Mucosa of rectum (tissue), 2 donors: ENCODE results near the gene SDF4.
A peak's percentile ranks its signal among the peaks of the same experiment; 100 is the strongest.

ENCODE experiments used
- H3K27ac ChIP-seq, 2 donors: one replicate each; pipeline ENCODE4 v1.7.0; 2013; ENCODE audit warnings: inconsistent platforms in 2 of 2, low read depth in 2 of 2, low read length in 2 of 2
- H3K27me3 ChIP-seq, 2 donors: one replicate each; pipeline ENCODE4 v1.7.0; 2013; ENCODE audit warnings: low read length in 2 of 2; ENCODE audit not compliant: control insufficient read depth in 2 of 2, insufficient read depth in 2 of 2
- H3K36me3 ChIP-seq, 2 donors: one replicate each; pipeline ENCODE4 v1.7.0; 2013; ENCODE audit warnings: low read length in 2 of 2; ENCODE audit not compliant: control insufficient read depth in 2 of 2, insufficient read depth in 2 of 2
- H3K4me1 ChIP-seq, 2 donors: one replicate each; pipeline ENCODE4 v1.7.0; 2013; ENCODE audit warnings: low read length in 2 of 2, mild to moderate bottlenecking in 1 of 2; ENCODE audit not compliant: control insufficient read depth in 2 of 2, insufficient read depth in 2 of 2
- H3K4me3 ChIP-seq, 2 donors: one replicate each; pipeline ENCODE4 v1.7.0; 2013; ENCODE audit warnings: low read length in 2 of 2
- H3K9ac ChIP-seq, 2 donors: one replicate each; pipeline ENCODE4 v1.7.0; 2013; ENCODE audit warnings: low read length in 2 of 2, low read depth in 1 of 2, mild to moderate bottlenecking in 1 of 2
- H3K9me3 ChIP-seq, 2 donors: one replicate each; pipeline ENCODE4 v1.7.0; 2013; ENCODE audit warnings: low read length in 2 of 2; ENCODE audit not compliant: control insufficient read depth in 2 of 2
- donor health status: healthy.
- donor health status: Normal muscosa, but diverticular disease.

SDF4 gene

GRCh38 chr1:1259951-1260600 is 28.3 kb upstream of the SDF4 start:
- Histone ChIP-seq H3K27me3 (no peaks in the 10 kb centered on the region), H3K4me3 (no peak overlapping the region), H3K36me3 (peaks cover 45 to 61% of the 10 kb centered on the region in 2 donors), H3K9ac (no peak overlapping the region), H3K27ac (no peak overlapping the region), H3K9me3 (no peaks in the 10 kb centered on the region), H3K4me1 (peaks cover 0 to 3% of the 10 kb centered on the region in 2 donors)

GRCh38 chr1:1259540-1259939 is 27.7 kb upstream of the SDF4 start:
- peaks cover 0 to 3% of the 10 kb centered on the region in 2 donors for H3K4me1 ChIP-seq
- H3K27ac ChIP-seq = no peak overlapping the region
- no peak overlapping the region for H3K9ac ChIP-seq
- H3K27me3 ChIP-seq = no peaks in the 10 kb centered on the region
- H3K36me3 ChIP-seq = peaks cover 46 to 62% of the 10 kb centered on the region in 2 donors
- H3K4me3 ChIP-seq = no peak overlapping the region
- no peaks in the 10 kb centered on the region for H3K9me3 ChIP-seq

GRCh38 chr1:1259119-1259488 is 27.3 kb upstream of the SDF4 start:
- no peaks in the 10 kb centered on the region for H3K9me3 ChIP-seq
- H3K27ac ChIP-seq = no peak overlapping the region
- H3K9ac ChIP-seq = no peak overlapping the region
- peaks cover 0 to 3% of the 10 kb centered on the region in 2 donors for H3K4me1 ChIP-seq
- H3K4me3 ChIP-seq = no peak overlapping the region
- H3K36me3 ChIP-seq = peaks cover 43 to 63% of the 10 kb centered on the region in 2 donors
- H3K27me3 ChIP-seq = no peaks in the 10 kb centered on the region

- Histone ChIP-seq H3K27ac (no peak overlapping the region), H3K36me3 (peaks cover 32 to 53% of the 10 kb centered on the region in 2 donors), H3K27me3 (no peaks in the 10 kb centered on the region), H3K9me3 (no peaks in the 10 kb centered on the region), H3K4me3 (no peak overlapping the region), H3K9ac (no peak overlapping the region), H3K4me1 (peaks cover 0 to 3% of the 10 kb centered on the region in 2 donors)
Measured at GRCh38 chr1:1256956-1257871, 25.4 kb upstream of the SDF4 start.

- Histone ChIP-seq H3K4me1 (peaks cover 0 to 3% of the 10 kb centered on the region in 2 donors), H3K9me3 (no peaks in the 10 kb centered on the region), H3K36me3 (peaks cover 22 to 47% of the 10 kb centered on the region in 2 donors), H3K27me3 (no peaks in the 10 kb centered on the region), H3K4me3 (no peak overlapping the region), H3K27ac (no peak overlapping the region), H3K9ac (no peak overlapping the region)
Measured at GRCh38 chr1:1255611-1256010, 23.8 kb upstream of the SDF4 start.

GRCh38 chr1:1255078-1255477 is 23.3 kb upstream of the SDF4 start:
- Histone ChIP-seq H3K9ac (no peak overlapping the region), H3K27me3 (no peaks in the 10 kb centered on the region), H3K9me3 (no peaks in the 10 kb centered on the region), H3K4me3 (no peak overlapping the region), H3K36me3 (peaks cover 16 to 43% of the 10 kb centered on the region in 2 donors), H3K27ac (no peak overlapping the region), H3K4me1 (peaks cover 0 to 2% of the 10 kb centered on the region in 2 donors)

GRCh38 chr1:1254667-1254998 is 22.8 kb upstream of the SDF4 start:
- Histone ChIP-seq H3K27me3 (no peaks in the 10 kb centered on the region), H3K9me3 (no peaks in the 10 kb centered on the region), H3K4me1 (no peaks in the 10 kb centered on the region), H3K9ac (no peak overlapping the region), H3K27ac (no peak overlapping the region), H3K4me3 (no peak overlapping the region), H3K36me3 (peaks cover 13 to 40% of the 10 kb centered on the region in 2 donors)

- Histone ChIP-seq H3K9ac (no peak overlapping the region), H3K4me3 (no peak overlapping the region), H3K4me1 (no peaks in the 10 kb centered on the region), H3K9me3 (no peaks in the 10 kb centered on the region), H3K36me3 (peaks cover 11 to 37% of the 10 kb centered on the region in 2 donors), H3K27me3 (no peaks in the 10 kb centered on the region), H3K27ac (no peak overlapping the region)
Measured at GRCh38 chr1:1253972-1254666, 22.3 kb upstream of the SDF4 start.

GRCh38 chr1:1253314-1253713 is 21.5 kb upstream of the SDF4 start:
- Histone ChIP-seq H3K4me1 (no peaks in the 10 kb centered on the region), H3K9me3 (no peaks in the 10 kb centered on the region), H3K27me3 (no peaks in the 10 kb centered on the region), H3K9ac (no peak overlapping the region), H3K36me3 (peaks cover 7 to 30% of the 10 kb centered on the region in 2 donors), H3K4me3 (no peak overlapping the region), H3K27ac (no peak overlapping the region)

- H3K27me3 ChIP-seq = peaks cover 11% of the 10 kb centered on the region in 2 donors
- no peak overlapping the region for H3K4me3 ChIP-seq
- H3K9me3 ChIP-seq = no peaks in the 10 kb centered on the region
- peak overlapping the region in 1 of 2 donors; percentile 38 for H3K27ac ChIP-seq
- H3K36me3 ChIP-seq = peaks cover 7 to 23% of the 10 kb centered on the region in 2 donors
- H3K9ac ChIP-seq = no peak overlapping the region
- H3K4me1 ChIP-seq = no peaks in the 10 kb centered on the region
Measured at GRCh38 chr1:1250786-1251284, 19.0 kb upstream of the SDF4 start.
